T47D (cell line): ENCODE results near the gene ADARB1.

Experiments used
- DNase-seq, 2 experiments: peaks; one replicate each; pipeline versions ENCODE4 v3.0.0 to v3.0.0-alpha.2; 2011 to 2012; ENCODE audit warnings: low read depth in 1 of 2, low spot score in 1 of 2
- JUND ChIP-seq: IDR thresholded peaks from 2 replicates; pipeline ENCODE4 v1.6.1; 2012; ENCODE audit warnings: low read depth
- in situ Hi-C: cut with HindIII; loops from 2 replicates; pipeline ENCODE4 v1.10.0; 2016; ENCODE audit warnings: low sequenced_read_pairs, low pct_unique_long_range_greater_than_20kb

ADARB1 gene

GRCh38 chr21:45224189-45224938 lies 150.0 kb downstream of the ADARB1 start:
- DNase-seq = no peak
- in situ Hi-C loops = no loop called here
- no peak for TF ChIP-seq JUND

- no peak for DNase-seq
- in situ Hi-C loops = no loop called here
- TF ChIP-seq JUND = no peak
Observed at GRCh38 chr21:45225041-45225740, 150.8 kb downstream of the ADARB1 start.

- DNase-seq = no peak
- TF ChIP-seq JUND = no peak
- in situ Hi-C loops = no loop called here
Observed at GRCh38 chr21:45225741-45226327, 151.5 kb downstream of the ADARB1 start.

DNA sequence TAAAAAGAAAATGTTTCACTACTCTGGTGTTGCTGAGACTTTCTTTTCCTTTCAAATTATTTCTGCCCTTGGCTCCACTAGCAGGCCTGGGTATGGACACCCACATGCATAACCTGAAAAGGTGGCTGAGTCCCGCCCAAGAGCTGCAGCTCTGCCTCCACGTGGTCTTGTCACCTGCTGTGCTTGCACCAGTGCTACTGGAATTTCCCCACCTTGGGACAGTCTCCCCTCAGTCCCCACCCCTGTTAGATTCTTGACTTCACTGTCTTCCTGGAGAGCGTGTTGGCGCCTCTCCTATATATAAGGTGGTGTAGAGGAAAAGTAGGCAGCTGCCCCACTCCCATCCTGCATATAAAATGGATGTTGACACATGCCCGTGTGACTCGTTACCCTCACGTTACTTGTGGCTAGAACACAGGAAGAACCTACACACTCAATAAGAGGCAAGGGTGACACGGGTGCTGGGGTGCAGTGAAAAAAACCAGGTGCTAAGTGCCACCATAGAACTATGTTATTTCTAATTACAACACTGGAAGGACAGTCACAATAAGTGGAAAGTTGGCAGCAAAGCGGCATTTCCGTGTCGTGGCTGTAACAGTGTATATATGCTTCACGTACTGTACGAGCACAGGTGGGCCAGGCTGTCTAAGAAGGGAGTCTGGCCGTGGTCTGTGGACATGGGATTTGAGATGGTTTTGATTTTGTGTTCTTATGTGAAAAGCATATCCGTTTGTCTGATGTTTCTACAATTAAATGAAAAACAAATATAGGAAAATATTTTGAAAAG lies 152.4 kb downstream of the ADARB1 start:
- DNase-seq = no peak
- no peak for TF ChIP-seq JUND
- in situ Hi-C loops = no loop called here

DNA sequence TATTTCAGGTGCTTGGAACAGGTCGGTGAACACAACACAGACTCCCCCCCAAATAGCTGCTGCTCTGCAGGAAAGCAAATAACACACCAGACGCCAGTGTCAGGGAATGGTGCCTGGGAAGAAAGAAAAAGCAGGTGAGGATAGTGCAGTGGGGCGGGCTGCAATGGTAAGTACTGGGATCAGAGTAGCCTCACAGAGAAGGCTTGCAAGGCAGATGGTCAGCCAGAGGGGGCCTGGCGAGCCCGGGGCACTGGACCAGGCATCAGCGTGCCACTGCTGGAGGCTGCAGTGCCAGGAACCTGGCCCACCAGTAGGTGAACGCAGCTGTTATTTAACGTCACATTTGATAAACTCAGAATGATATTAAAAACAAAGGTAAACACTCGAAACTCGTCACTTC lies 153.4 kb downstream of the ADARB1 start:
- no peak for TF ChIP-seq JUND
- in situ Hi-C loops = no loop called here
- DNase-seq = no peak

GRCh38 chr21:45228171-45228641 lies 153.8 kb downstream of the ADARB1 start:
- in situ Hi-C loops = no loop called here
- TF ChIP-seq JUND = no peak
- no peak for DNase-seq

DNA sequence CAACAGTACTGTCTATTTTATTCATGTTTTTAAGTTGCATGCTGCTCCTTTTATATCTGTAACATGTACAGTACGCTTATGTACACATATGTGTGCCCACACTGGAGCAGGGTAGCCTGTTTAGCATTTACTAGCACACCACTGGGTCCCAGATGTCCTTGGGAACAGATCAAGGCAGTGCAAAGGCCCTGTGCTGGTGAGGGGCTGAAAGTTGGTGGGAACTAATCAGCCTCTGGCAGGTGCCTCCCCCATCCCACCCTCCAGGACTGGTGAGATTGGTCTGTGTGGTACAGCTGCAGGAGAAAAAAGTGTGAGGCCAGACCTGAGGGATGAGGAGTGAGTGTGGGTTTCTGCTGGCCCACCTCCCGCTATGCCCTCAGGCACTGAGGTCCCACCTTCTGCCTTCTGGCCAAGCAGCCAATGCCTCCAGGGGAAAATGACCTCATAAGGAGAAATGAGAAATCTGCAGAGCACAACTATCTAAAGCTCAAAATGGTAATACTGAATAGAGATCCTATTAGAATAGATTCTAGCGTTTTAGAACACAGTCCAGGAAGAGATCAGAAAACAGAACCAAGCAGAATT lies 154.4 kb downstream of the ADARB1 start:
- no peak for DNase-seq
- TF ChIP-seq JUND = no peak
- in situ Hi-C loops = no loop called here

- in situ Hi-C loops = no loop called here
- no peak for TF ChIP-seq JUND
Observed at GRCh38 chr21:45231705-45232104, 157.3 kb downstream of the ADARB1 start.

GRCh38 chr21:45234127-45234526 lies 159.7 kb downstream of the ADARB1 start:
- in situ Hi-C loops = no loop called here
- DNase-seq = no peak
- TF ChIP-seq JUND = no peak

More at GRCh38 chr21:45231705-45232104, 157.3 kb downstream of the ADARB1 start:
- DNase-seq = no peak

DNA sequence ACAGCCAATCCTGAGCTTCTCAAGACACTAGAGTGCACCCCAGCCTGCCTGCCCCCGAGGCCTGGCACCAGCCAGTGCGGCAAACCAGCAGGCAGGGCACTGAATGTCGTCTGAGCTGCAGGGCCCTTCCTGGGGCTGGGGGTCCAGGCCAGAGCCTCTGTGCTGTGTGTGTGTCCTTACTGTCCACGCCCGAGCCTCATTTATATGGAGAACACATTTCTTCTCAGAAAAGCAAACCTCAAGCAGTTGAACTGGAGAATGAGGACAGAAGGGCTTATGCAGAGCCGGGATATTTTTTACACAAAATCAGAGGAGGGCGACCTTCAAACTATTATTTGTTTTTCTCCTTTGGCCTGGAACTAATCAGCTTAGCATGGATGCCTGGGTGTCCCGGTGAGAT lies 160.6 kb downstream of the ADARB1 start:
- TF ChIP-seq JUND = no peak
- DNase-seq = no peak
- in situ Hi-C loops = no loop called here

DNA sequence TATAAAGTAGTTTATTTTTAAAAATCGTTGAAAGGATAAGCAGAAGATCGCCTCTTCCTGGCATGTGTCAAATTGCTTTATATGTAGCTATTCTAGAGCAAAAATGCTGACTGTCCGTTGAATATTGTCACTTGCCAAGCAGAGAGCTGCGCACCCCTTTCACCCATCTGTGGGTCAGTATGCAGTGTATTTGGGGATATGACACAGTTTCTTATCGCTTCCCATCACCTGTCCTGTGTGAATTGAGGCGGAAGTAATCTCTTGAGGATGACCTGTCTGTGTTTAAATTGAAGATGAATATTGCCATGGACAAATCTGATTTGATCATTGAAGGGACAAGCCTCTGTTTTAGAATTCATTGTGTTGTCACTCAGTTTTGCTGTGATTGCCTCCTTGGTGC lies 161.1 kb downstream of the ADARB1 start:
- in situ Hi-C loops = no loop called here
- TF ChIP-seq JUND = no peak
- DNase-seq = no peak

GRCh38 chr21:45236481-45236880 lies 162.1 kb downstream of the ADARB1 start:
- no peak for TF ChIP-seq JUND
- DNase-seq = peak in 1 of 2 experiments; percentile 31
- in situ Hi-C loops = no loop called here
